Measurements from ENCODE around the gene NRG3.

The NRG3 gene

DNA sequence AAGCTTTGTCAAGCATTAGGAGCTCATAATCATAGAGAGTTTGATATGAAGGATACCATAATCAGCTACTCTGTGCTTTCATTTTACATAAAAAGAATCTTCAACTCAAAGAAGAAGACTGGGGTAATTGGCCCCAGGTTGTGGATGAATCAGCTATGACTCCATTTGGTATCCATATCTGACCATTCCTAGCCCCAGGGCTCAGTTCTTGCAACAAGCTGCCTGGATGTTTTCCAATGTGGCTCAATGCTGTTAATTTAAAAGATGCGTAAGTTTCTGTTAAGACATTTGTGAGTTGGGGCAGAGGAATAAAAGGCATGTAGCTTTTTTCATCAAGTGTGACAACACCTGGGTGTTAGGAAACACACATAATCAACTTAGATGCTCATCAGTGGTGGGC lies 951.1 kb downstream of the NRG3 start:
- DNase-seq (ENCODE audit: low spot score), result no peak

DNA sequence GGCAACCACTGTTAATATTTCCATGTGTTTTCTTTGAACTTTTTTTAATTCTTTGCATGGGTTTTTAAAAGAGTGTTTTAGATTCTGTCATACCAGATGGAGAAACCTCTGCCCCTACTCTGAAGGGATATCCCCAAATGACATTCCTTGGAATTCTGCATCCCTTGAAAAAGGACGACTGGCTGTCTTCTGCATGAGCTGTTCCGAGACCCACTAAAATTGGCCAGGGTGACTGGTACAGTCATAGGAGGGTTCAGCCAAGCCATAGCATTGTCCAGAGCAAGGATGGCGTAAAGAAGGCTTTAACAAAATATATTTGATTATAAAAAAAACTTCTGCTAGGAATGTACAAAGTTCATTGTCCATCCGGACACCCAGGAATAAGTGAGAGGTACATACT lies 952.9 kb downstream of the NRG3 start:
- no peak for DNase-seq (ENCODE audit: low spot score)

DNA sequence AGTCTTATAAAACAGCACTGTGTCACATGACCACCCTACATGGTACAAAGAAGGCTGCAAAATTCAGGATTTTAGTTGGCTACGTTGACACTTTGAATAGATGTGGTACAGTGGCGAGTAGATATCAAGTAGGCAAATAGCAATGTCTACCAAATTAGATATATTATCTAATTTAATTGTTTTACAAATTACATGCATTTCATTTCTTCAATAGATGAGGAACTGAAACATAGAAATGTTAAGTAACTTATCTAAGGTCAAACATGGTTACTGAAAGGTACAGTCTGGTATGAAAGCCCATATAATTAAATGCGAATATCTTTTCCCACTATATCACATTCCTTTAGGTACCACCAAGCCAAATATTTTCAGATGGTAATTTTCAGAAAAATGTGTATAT lies 972.2 kb downstream of the NRG3 start:
- no peak for DNase-seq (ENCODE audit: low spot score)

- no peak for DNase-seq (ENCODE audit: low spot score)
Observed at GRCh38 chr10:82850191-82850590, 975.2 kb downstream of the NRG3 start.

GRCh38 chr10:82856957-82857613 lies 982.1 kb downstream of the NRG3 start:
- DNase-seq (ENCODE audit: low spot score), result no peak

DNA sequence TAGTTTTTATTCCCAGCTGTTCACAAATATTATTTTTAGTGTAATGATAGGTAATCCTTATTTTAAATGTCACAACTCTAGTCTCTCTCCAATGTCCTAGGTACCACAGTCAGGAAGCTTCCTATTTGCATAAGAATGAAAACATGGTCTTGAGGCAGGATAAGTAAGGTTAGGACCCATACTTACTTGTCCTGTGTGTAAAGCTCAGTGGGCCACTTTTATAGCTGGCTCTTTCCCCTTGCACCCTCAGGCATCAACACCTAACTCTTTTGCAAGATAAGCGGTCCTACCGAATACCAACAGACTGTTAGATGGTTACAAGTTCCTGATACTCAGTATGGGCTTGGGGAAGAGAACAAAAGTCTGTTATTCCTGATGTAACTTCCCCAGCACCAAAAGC lies 986.9 kb downstream of the NRG3 start:
- no peak for DNase-seq (ENCODE audit: low spot score)

DNA sequence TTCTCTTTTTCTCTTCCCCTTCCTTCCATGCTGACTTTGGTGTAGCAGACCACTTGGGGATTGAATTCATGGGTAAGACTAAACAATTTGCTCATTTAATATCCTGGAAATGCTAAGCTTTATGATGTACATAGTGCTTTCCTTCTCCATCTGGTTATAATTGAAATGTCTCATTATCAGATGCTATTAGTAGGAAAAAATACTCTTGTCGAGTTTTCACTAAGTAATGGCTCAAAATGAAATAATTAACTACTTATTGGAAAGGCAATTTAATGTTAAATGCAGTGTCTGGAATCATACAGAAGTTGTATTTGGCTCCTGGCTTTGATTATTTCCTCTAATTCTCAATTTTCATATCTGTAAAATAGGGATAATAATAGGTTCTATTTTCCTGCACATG lies 990.4 kb downstream of the NRG3 start:
- no peak for DNase-seq (ENCODE audit: low spot score)

DNA sequence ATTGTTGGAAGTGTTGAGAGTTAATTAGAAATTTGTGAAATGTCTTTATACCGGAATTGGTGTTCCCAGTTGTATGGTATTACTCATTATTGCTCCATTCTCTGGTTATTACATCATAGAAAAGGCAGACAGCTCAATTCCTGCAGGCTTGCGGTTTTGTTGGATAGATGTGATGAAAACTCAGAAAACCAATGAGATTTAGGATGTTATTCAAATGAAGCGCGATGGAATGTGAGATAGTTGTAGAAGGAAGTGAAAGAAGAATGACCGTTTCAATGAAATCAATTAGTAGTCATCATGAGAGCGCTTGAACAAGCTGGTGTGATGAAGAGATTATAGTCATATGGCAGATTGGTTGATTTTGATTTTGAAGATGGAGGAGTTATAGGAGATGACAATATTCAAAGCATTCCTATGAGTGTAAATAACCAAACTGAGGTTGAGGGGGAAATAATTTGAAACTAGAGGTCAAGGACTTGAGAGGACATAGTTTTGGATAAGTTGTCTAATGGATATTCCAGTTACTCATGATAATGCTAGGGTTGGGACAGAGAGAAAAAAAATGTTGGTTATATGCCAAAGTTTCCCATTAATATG lies 991.5 kb downstream of the NRG3 start:
- DNase-seq (ENCODE audit: low spot score), result no peak

DNA sequence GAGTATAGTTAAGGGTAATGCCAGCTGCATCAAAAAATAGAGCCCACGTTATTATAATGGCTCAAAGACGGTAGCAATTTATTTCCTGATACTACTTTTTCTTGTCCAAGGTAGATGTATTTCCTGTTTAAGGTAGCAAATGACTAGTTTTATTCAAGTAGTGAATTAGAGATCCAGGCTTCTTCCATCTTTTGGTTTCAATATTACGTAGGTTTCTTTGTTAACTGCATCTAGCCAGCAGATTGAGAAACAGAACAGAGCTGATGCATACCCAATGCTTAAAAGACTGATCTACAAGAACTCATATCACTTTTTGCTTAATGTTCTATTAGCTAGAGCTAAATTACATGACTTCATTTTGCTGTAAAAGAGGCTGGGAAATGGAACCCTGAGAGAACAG lies 992.1 kb downstream of the NRG3 start:
- DNase-seq (ENCODE audit: low spot score), result no peak

DNA sequence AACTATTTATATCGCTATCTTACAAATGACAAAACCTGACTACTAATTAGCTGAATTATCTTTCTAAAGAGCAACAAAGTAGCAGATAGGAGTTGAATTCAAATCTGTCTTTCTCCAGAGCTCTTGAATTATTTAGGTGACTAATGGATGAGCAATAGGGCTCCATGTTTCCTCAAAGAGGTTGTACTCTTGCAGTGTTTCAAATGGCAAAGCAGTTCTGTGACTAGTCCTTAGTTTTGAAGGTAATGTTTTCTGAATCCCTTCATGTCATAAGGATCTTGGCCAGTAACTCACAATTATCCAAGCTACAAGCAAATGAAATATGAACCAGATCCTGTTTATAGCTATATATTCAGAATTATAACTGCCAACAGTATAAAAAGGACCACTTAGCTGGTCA lies 999.7 kb downstream of the NRG3 start:
- DNase-seq (ENCODE audit: low spot score), result no peak

- DNase-seq (ENCODE audit: low spot score), result no peak
Observed at GRCh38 chr10:82880776-82881290, 1005.8 kb downstream of the NRG3 start.

- DNase-seq (ENCODE audit: low spot score), result no peak
Observed at GRCh38 chr10:82882722-82883121, 1007.7 kb downstream of the NRG3 start.

GRCh38 chr10:82883603-82884002 lies 1008.6 kb downstream of the NRG3 start:
- DNase-seq (ENCODE audit: low spot score), result no peak

- no peak for DNase-seq (ENCODE audit: low spot score)
Observed at GRCh38 chr10:82887488-82887887, 1012.5 kb downstream of the NRG3 start.

DNA sequence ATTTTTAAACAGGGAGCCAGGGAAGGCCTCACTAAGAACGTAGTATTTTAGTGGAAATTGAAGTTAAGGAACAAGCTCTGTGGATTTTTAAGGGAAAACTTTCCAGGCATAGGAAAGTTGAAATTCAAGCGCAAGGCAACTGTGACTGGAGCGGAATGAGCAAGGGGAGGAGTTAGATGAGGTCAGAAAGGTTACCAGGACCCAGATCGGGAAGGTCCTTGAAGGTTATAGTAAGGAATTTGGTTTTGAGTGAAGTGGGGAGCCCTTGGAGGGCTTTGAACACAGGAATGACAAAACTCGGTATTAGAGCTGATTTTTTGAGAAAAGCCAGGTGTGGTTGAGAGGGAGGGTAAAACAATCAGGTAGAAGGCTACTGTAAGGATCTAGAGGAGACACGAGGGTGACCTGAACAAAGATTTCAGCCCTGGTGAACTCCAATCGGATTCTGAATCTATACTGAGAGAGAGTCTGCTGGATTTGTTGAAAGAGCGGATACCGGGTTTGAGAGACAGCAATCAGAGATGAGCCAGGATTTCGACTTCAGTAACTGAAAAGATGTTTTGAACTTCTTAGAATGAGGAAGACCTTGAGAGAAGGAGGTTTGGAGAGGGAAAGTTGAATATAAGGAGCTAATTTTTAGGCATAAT lies 1013.9 kb downstream of the NRG3 start:
- no peak for DNase-seq (ENCODE audit: low spot score)

DNA sequence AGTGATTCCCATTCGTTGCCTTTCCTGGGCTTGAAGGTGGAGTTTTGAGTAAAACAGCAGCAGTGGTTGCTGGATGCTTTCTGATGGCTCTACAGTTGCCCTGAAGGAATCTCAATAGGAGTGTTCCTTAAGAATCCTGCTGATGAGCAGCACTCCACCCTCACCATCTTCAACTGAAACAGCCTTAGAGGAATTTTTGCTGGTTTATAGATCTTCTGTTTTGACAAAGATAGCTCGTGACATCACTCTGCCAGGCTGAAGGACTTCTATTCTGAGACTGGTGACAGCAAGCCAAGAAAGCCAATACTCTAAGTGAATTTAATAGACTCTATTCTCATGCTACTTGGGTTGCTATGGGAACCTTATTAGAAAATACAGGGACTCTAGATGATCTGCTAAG lies 1014.7 kb downstream of the NRG3 start:
- no peak for DNase-seq (ENCODE audit: low spot score)

GRCh38 chr10:82890573-82890972 lies 1015.6 kb downstream of the NRG3 start:
- DNase-seq (ENCODE audit: low spot score), result no peak

GRCh38 chr10:82908096-82908495 lies 1033.1 kb downstream of the NRG3 start:
- DNase-seq (ENCODE audit: low spot score), result no peak

GRCh38 chr10:82908751-82909150 lies 1033.8 kb downstream of the NRG3 start:
- DNase-seq (ENCODE audit: low spot score), result no peak

DNA sequence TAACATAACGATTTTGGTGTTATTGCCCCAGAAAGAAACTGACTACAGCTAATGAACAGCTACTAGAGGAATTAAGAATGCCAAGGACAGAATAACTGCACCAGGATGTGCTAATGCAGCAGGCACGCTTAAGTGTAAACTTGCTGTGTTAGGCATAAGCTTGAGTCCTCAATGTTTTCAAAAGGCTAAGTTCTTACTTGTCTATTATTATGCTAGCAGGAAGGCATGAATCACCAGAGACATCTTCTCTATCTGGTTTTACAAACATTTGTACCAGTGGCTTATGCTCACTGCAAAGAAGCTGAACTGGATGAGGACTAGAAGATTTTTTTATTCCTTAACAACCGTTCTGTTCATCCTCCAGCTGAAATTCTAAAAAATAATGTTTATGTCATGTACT lies 1035.3 kb downstream of the NRG3 start:
- DNase-seq (ENCODE audit: low spot score), result no peak

GRCh38 chr10:82914655-82915136 lies 1039.7 kb downstream of the NRG3 start:
- no peak for DNase-seq (ENCODE audit: low spot score)

DNA sequence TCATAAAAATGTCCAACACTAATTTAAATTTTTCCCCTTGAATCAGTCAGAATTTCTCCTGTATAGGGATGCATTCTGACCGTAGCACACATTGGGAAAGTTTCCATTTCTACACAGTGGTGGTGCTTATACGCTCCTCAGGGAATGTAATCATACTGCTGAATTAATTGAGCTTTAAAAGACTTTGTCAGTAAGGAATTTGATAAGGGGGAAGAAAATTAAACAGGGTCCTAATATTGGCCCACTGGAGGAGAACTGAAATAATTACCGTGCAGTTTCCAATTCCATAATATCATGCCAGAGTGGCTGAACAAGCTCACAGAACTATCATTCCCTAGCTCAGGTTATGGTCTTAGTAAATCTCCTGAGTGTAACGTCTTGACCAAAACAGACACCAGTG lies 1041.9 kb downstream of the NRG3 start:
- no peak for DNase-seq (ENCODE audit: low spot score)

GRCh38 chr10:82918022-82918421 lies 1043.0 kb downstream of the NRG3 start:
- no peak for DNase-seq (ENCODE audit: low spot score)

Data from hematopoietic multipotent progenitor cell treated with erythropoietin and hydrocortisone succinate and interleukin-3 and kit ligand, for 17 days (in vitro differentiated cells).